Epithelial cell of esophagus (primary cell): ENCODE measurements around the gene MAN2A1.

ENCODE experiments used
- DNase-seq: peaks from one replicate; pipeline ENCODE4 v3.0.0; 2010; ENCODE audit warnings: low read depth
- H3K4me3 ChIP-seq: 2 replicates; pipeline ENCODE4 v1.5.1; 2011; ENCODE audit warnings: mild to moderate bottlenecking, low read length, control low read depth
- TF ChIP-seq, protein P1 (sequence below): IDR thresholded peaks from 2 replicates; pipeline ENCODE4 v1.5.1; 2011; ENCODE audit warnings: low read depth, mild to moderate bottlenecking, low read length, control low read depth, inconsistent platforms; ENCODE audit not compliant: insufficient read depth; ENCODE audit errors: missing control alignments

Gene MAN2A1

GRCh38 chr5:109743770-109744212, 54.1 kb downstream of the MAN2A1 start:
- DNase-seq, result peak; percentile 92
- H3K4me3 ChIP-seq, result no peak overlapping the region
- TF ChIP-seq, protein P1, sequence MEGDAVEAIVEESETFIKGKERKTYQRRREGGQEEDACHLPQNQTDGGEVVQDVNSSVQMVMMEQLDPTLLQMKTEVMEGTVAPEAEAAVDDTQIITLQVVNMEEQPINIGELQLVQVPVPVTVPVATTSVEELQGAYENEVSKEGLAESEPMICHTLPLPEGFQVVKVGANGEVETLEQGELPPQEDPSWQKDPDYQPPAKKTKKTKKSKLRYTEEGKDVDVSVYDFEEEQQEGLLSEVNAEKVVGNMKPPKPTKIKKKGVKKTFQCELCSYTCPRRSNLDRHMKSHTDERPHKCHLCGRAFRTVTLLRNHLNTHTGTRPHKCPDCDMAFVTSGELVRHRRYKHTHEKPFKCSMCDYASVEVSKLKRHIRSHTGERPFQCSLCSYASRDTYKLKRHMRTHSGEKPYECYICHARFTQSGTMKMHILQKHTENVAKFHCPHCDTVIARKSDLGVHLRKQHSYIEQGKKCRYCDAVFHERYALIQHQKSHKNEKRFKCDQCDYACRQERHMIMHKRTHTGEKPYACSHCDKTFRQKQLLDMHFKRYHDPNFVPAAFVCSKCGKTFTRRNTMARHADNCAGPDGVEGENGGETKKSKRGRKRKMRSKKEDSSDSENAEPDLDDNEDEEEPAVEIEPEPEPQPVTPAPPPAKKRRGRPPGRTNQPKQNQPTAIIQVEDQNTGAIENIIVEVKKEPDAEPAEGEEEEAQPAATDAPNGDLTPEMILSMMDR, result no peak

- no peak overlapping the region for H3K4me3 ChIP-seq
- TF ChIP-seq, protein P1, result no peak
- DNase-seq, result no peak
These were observed 54.5 kb downstream of the MAN2A1 start for GRCh38 chr5:109744261-109744660.

- TF ChIP-seq, protein P1, result no peak
- no peak overlapping the region for H3K4me3 ChIP-seq
- DNase-seq, result peak; percentile 40
These were observed 58.8 kb downstream of the MAN2A1 start for GRCh38 chr5:109748546-109748945.

DNA sequence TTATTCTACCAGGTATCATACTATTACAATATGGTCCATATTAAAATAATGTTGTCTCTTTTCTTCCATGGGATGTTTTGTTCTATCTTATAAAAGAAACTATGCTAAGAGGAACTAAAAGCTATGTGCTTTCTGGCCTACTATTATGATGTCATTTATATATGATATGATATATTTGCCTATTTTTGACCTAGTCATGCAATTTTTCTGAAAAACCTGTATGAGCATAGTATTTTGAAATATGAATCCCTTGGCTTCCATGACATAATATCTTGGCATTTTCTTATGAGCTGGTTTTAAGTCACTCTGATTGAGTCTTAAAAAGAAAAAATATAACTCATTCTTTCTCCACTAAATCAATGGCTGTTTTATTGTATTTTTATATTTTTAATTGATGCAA, 60.7 kb downstream of the MAN2A1 start:
- DNase-seq, result peak; percentile 18
- TF ChIP-seq, protein P1, result no peak
- H3K4me3 ChIP-seq, result no peak overlapping the region

DNA sequence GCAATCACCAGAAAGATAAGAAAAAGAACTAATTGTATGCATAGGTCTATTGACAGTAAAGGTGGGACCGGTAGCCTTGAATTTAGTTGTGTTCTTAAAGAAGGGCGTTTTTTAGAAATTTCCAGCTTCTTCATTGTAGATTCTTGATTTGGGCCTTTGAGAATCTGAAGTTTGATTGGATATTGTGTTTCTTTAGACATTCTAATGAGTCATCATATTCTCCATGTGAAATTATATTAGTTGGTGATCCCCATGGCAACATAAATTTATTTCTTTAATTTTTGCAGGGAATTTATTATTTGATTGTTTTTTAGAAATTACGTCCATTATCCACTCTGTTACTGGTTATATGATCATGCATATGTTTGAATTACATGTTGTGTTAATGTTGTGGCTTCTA, 63.6 kb downstream of the MAN2A1 start:
- DNase-seq, result no peak
- TF ChIP-seq, protein P1, result no peak

DNA sequence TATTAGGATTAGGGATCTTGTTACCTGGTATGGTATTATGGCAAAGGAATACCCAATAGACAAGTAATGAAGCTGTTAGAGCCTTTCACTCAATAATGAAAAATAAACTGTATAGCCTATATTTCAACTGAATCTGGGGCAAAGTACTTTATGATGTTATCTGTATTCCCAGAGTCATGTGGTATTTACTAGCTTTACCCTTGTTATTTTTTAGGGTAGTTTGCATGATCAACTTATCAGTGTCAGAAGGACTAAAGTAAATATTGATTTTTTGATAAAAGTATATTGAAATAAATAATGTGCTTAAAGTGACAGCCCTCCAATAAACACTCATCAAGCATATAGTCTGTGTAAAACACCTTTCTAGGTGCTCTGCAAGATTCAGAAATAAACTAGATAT, 64.6 kb downstream of the MAN2A1 start:
- TF ChIP-seq, protein P1, result no peak
- no peak for DNase-seq
- no peak overlapping the region for H3K4me3 ChIP-seq

More for the DNA sequence above, 63.6 kb downstream of the MAN2A1 start:
- no peak overlapping the region for H3K4me3 ChIP-seq

GRCh38 chr5:109755761-109756160, 66.0 kb downstream of the MAN2A1 start:
- H3K4me3 ChIP-seq, result no peak overlapping the region
- TF ChIP-seq, protein P1, result no peak
- DNase-seq, result no peak
